ENCODE measurements around the gene BDKRB2.
"Not testable (repeated sequence)": the region's sequence is repeated elsewhere in the genome, so short reads cannot be mapped to it uniquely, and the experiment has no call there.

GRCh38 chr14:96245074-96245473 is 40.4 kb downstream of the BDKRB2 start:
- TF ChIP-seq CTCF, POLR2A (IDR thresholded peaks at IDR 0.05): not testable (repeated sequence)

All from thyroid gland (tissue), 4 donors.